SU-DHL-6 (cell line): Measurements from ENCODE around the gene WDFY1.
A peak's percentile ranks its signal among the peaks of the same experiment; 100 is the strongest.

Experiments used
- H2AFZ ChIP-seq: fragments of 200-600 bp; sonication (generic); 2 replicates; pipeline ENCODE4 v1.6.1; 2014; ENCODE audit warnings: low read depth, mild to moderate bottlenecking, moderate library complexity, mixed read lengths, antibody characterized with exemption, low read length; ENCODE audit not compliant: severe bottlenecking
- H3F3A ChIP-seq: fragments of 200-600 bp; shearing (Covaris generic); 2 replicates; pipeline ENCODE4 v1.6.0; 2016; ENCODE audit warnings: antibody characterized with exemption, mild to moderate bottlenecking; ENCODE audit not compliant: insufficient read depth
- H3K27ac ChIP-seq: fragments of 200-600 bp; sonication (generic); 2 replicates; pipeline ENCODE4 v1.5.1; 2016; ENCODE audit warnings: low read depth, mild to moderate bottlenecking, low read length, moderate library complexity, mixed read lengths
- H3K27me3 ChIP-seq: fragments of 200-600 bp; sonication (generic), shearing (Covaris generic); 2 replicates; pipeline ENCODE4 v1.6.0; 2014; ENCODE audit warnings: mild to moderate bottlenecking, low read length
- H3K36me3 ChIP-seq: fragments of 200-600 bp; sonication (generic); 2 replicates; pipeline ENCODE4 v1.6.1; 2014; ENCODE audit warnings: mild to moderate bottlenecking, low read length, mixed read lengths
- H3K4me2 ChIP-seq: fragments of 300-600, 200-600 bp; shearing (Covaris generic), sonication (generic); 2 replicates; pipeline ENCODE4 v1.6.0; 2014; ENCODE audit warnings: low read length, low read depth, mild to moderate bottlenecking; ENCODE audit not compliant: poor library complexity, severe bottlenecking
- H3K4me3 ChIP-seq: fragments of 200-600 bp; sonication (generic); 2 replicates; pipeline ENCODE4 v1.5.1; 2014; ENCODE audit warnings: antibody characterized with exemption, low read length, mild to moderate bottlenecking, mixed read lengths; ENCODE audit not compliant: insufficient read depth, poor library complexity, severe bottlenecking
- H3K79me2 ChIP-seq: fragments of 200-600 bp; sonication (generic); 2 replicates; pipeline ENCODE4 v1.6.1; 2014; ENCODE audit warnings: mild to moderate bottlenecking, low read length, moderate library complexity; ENCODE audit not compliant: insufficient read depth
- H3K9ac ChIP-seq: fragments of 200-600 bp; sonication (generic); 2 replicates; pipeline ENCODE4 v1.7.0; 2014; ENCODE audit warnings: mild to moderate bottlenecking, low read length
- H3K9me2 ChIP-seq: fragments of 200-600 bp; sonication (generic); replicated peaks from 2 replicates; pipeline ENCODE4 v1.6.1; 2014; ENCODE audit warnings: low read length; ENCODE audit not compliant: insufficient read depth
- H3K9me3 ChIP-seq: fragments of 200-600 bp; sonication (generic); 2 replicates; pipeline ENCODE4 v1.6.1; 2014; ENCODE audit warnings: low read length, mixed read lengths; ENCODE audit not compliant: insufficient read depth
- H4K20me1 ChIP-seq: fragments of 200-600 bp; sonication (generic); 2 replicates; pipeline ENCODE4 v1.6.1; 2014; ENCODE audit warnings: low read depth, mild to moderate bottlenecking, antibody characterized with exemption, low read length, moderate library complexity, mixed read lengths
- CTCF ChIP-seq: fragments of 200-600 bp; sonication (generic); IDR thresholded peaks from one replicate; pipeline ENCODE4 v1.5.1; 2017; ENCODE audit warnings: antibody characterized with exemption, mild to moderate bottlenecking, low read length, moderate library complexity; ENCODE audit not compliant: insufficient read depth, poor library complexity, severe bottlenecking
- EZH2phosphoT487 ChIP-seq: fragments of 200-600 bp; sonication (generic), shearing (Covaris generic); conservative IDR thresholded peaks from 2 replicates; pipeline ENCODE4 v1.6.1; 2018; ENCODE audit warnings: mild to moderate bottlenecking, antibody characterized with exemption, low read length, moderate library complexity, mixed read lengths

Gene WDFY1

GRCh38 chr2:223854741-223855140 is 90.4 kb downstream of the WDFY1 start:
- Histone ChIP-seq H3K9me2 (no peaks in the 10 kb centered on the region), H3K79me2 (no peaks in the 10 kb centered on the region), H3K9ac (no peak overlapping the region), H3K9me3 (no peaks in the 10 kb centered on the region), H3K36me3 (no peaks in the 10 kb centered on the region), H3K27me3 (no peaks in the 10 kb centered on the region), H3K27ac (no peak overlapping the region), H2AFZ (no peak overlapping the region), H3K4me3 (no peak overlapping the region), H4K20me1 (no peaks in the 10 kb centered on the region), H3F3A (no peaks in the 10 kb centered on the region), H3K4me2 (peak overlapping the region; percentile 23)
- TF ChIP-seq EZH2phosphoT487 (no peak), CTCF (no peak)

- H3K9ac ChIP-seq: no peak overlapping the region
- H3K27ac ChIP-seq: no peak overlapping the region
- no peaks in the 10 kb centered on the region for H3K9me2 ChIP-seq
- no peaks in the 10 kb centered on the region for H3K36me3 ChIP-seq
- TF ChIP-seq EZH2phosphoT487: no peak
- no peak for TF ChIP-seq CTCF
- no peaks in the 10 kb centered on the region for H3K79me2 ChIP-seq
- no peaks in the 10 kb centered on the region for H4K20me1 ChIP-seq
- H2AFZ ChIP-seq: no peak overlapping the region
- H3K4me3 ChIP-seq: no peak overlapping the region
- no peaks in the 10 kb centered on the region; the same call in 1 of the 2 replicates for H3K9me3 ChIP-seq
- no peaks in the 10 kb centered on the region for H3F3A ChIP-seq
- no peak overlapping the region for H3K4me2 ChIP-seq
- H3K27me3 ChIP-seq: no peaks in the 10 kb centered on the region
These were observed 91.7 kb downstream of the WDFY1 start for GRCh38 chr2:223853425-223853837.

- H3K27me3 ChIP-seq: no peaks in the 10 kb centered on the region
- no peaks in the 10 kb centered on the region for H3F3A ChIP-seq
- H3K9ac ChIP-seq: no peak overlapping the region
- no peaks in the 10 kb centered on the region for H3K9me2 ChIP-seq
- no peak overlapping the region for H3K27ac ChIP-seq
- no peak for TF ChIP-seq CTCF
- no peak for TF ChIP-seq EZH2phosphoT487
- H3K4me3 ChIP-seq: no peak overlapping the region
- no peak overlapping the region for H3K4me2 ChIP-seq
- H2AFZ ChIP-seq: no peak overlapping the region
- no peaks in the 10 kb centered on the region; the same call in 1 of the 2 replicates for H3K9me3 ChIP-seq
- H3K79me2 ChIP-seq: no peaks in the 10 kb centered on the region
- no peaks in the 10 kb centered on the region for H3K36me3 ChIP-seq
- no peaks in the 10 kb centered on the region for H4K20me1 ChIP-seq
These were observed 92.8 kb downstream of the WDFY1 start for GRCh38 chr2:223852281-223852795.

GRCh38 chr2:223847410-223847809 is 97.7 kb downstream of the WDFY1 start:
- no peaks in the 10 kb centered on the region for H3K9me2 ChIP-seq
- no peak overlapping the region for H3K27ac ChIP-seq
- H3K9ac ChIP-seq: no peak overlapping the region
- H2AFZ ChIP-seq: no peak overlapping the region
- H3F3A ChIP-seq: no peaks in the 10 kb centered on the region
- no peaks in the 10 kb centered on the region for H3K79me2 ChIP-seq
- H3K27me3 ChIP-seq: no peaks in the 10 kb centered on the region
- H4K20me1 ChIP-seq: no peaks in the 10 kb centered on the region
- no peaks in the 10 kb centered on the region for H3K36me3 ChIP-seq
- no peaks in the 10 kb centered on the region; the same call in 1 of the 2 replicates for H3K9me3 ChIP-seq
- no peak overlapping the region for H3K4me2 ChIP-seq
- no peak for TF ChIP-seq EZH2phosphoT487
- TF ChIP-seq CTCF: no peak
- H3K4me3 ChIP-seq: no peak overlapping the region
